Testis (tissue), 3 donors: ENCODE results near the gene PRKAR1B. TPM values are rescaled to one million over a fixed set of nuclear protein-coding genes. Genes with fewer than 3 reads are reported as not detected.

Experiments
- DNase-seq: peaks from one replicate; pipeline ENCODE4 v3.0.0-alpha.2; 2019
- H3K27ac ChIP-seq, 2 donors: fragments of 200-600 bp; sonication (generic); one replicate each; pipeline ENCODE4 v1.5.1; 2019
- H3K27me3 ChIP-seq: fragments of 200-600 bp; sonication (generic); one replicate; pipeline ENCODE4 v1.5.1; 2019
- H3K36me3 ChIP-seq: fragments of 200-600 bp; sonication (generic); one replicate; pipeline ENCODE4 v1.5.1; 2017; ENCODE audit warnings: low read depth; ENCODE audit errors: missing control alignments
- H3K4me1 ChIP-seq: fragments of 200-600 bp; sonication (generic); one replicate; pipeline ENCODE4 v1.5.1; 2019
- H3K4me3 ChIP-seq, 2 donors: fragments of 200-600 bp; sonication (generic); one replicate each; pipeline ENCODE4 v1.5.1; 2017 to 2019
- H3K9me3 ChIP-seq: fragments of 200-600 bp; sonication (generic); one replicate; pipeline ENCODE4 v1.5.1; 2017
- POLR2A ChIP-seq: fragments of 450-650 bp; IDR thresholded peaks from one replicate; pipeline ENCODE4 v1.6.1; 2017; ENCODE audit warnings: antibody characterized with exemption, mild to moderate bottlenecking, moderate library complexity
- WGBS, 2 donors: methylation state at CpG; one replicate each; pipeline ENCODE4 v1.1.5; 2018; 5-methylcytosine and 5-hydroxymethylcytosine counted together
- intact Hi-C: fragments of 100-400 bp; cut with DNase I; formaldehyde crosslinking; loops from one replicate; pipeline ENCODE4 v1.15.1; 2023; ENCODE audit warnings: low total_unique reads
- polyA plus RNA-seq: library from polyadenylated mRNA; stranded (reverse); fragments of 350-450 nt; fragmentation: Illumina TruSeq; extraction: RNeasy Lipid Tissue Mini Kit (QIAGEN cat#74804); gene quantifications from one replicate; pipeline ENCODE4 v1.2.3, GENCODE V29; 2014; ENCODE audit warnings: low read depth, low replicate concordance; ENCODE audit not compliant: insufficient read depth
- total RNA-seq, 2 donors: library from RNA; depleted of rRNA; stranded (reverse); fragments of >200 nt; gene quantifications; one replicate each; pipeline ENCODE4 v1.2.3, GENCODE V29; 2016
- TF ChIP-seq, protein P1 (sequence below), 3 experiments: fragments of 450-650 bp in 2 of 3; fragments of 200-600 bp in 1 of 3; sonication (generic) in 1 of 3; IDR thresholded peaks; one replicate each; pipeline ENCODE4 v1.5.1; 2016 to 2019; ENCODE audit warnings: antibody characterized with exemption in 3 of 3, mild to moderate bottlenecking in 2 of 3, moderate library complexity in 1 of 3

Gene PRKAR1B
- total and polyA plus RNA-seq, 3 donors from 2014 or later, result 27.8 to 35.7 (median 31.3) TPM

- TF ChIP-seq, protein P1, sequence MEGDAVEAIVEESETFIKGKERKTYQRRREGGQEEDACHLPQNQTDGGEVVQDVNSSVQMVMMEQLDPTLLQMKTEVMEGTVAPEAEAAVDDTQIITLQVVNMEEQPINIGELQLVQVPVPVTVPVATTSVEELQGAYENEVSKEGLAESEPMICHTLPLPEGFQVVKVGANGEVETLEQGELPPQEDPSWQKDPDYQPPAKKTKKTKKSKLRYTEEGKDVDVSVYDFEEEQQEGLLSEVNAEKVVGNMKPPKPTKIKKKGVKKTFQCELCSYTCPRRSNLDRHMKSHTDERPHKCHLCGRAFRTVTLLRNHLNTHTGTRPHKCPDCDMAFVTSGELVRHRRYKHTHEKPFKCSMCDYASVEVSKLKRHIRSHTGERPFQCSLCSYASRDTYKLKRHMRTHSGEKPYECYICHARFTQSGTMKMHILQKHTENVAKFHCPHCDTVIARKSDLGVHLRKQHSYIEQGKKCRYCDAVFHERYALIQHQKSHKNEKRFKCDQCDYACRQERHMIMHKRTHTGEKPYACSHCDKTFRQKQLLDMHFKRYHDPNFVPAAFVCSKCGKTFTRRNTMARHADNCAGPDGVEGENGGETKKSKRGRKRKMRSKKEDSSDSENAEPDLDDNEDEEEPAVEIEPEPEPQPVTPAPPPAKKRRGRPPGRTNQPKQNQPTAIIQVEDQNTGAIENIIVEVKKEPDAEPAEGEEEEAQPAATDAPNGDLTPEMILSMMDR (IDR thresholded peaks at IDR 0.05), result no peak
- no peak for TF ChIP-seq POLR2A
- Histone ChIP-seq H3K27me3 (no peaks in the 10 kb centered on the region), H3K4me3 (no peak overlapping the region), H3K9me3 (no peaks in the 10 kb centered on the region), H3K4me1 (no peaks in the 10 kb centered on the region), H3K36me3 (no peaks in the 10 kb centered on the region), H3K27ac (no peak overlapping the region)
- intact Hi-C loops, result no loop called here
- no peak for DNase-seq
Measured at GRCh38 chr7:620885-621284, 106.2 kb downstream of the PRKAR1B start.

DNA sequence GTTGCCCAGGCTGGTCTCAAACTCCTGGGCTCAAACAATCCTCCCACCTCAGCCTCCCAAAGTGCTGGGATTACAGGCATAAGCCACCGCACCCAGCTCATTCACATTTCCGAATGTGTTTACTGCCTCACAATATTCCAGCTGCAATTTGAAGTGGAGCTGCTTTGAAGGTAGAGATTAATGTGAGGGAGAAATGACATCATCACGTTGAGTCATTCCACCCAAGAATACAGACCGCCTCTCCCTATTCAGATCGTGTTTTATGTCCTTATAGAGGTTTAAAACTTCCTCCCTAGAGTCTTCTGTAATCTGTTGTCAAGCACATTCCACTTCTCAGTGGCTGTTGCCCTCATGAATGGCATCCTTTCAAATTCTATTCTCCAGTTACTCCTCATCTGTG is 107.0 kb downstream of the PRKAR1B start:
- DNase-seq, result no peak
- Histone ChIP-seq H3K9me3 (no peaks in the 10 kb centered on the region), H3K4me1 (no peaks in the 10 kb centered on the region), H3K27ac (no peak overlapping the region), H3K27me3 (no peaks in the 10 kb centered on the region), H3K4me3 (no peak overlapping the region), H3K36me3 (no peaks in the 10 kb centered on the region)
- intact Hi-C loops, result no loop called here
- WGBS, 2 donors, result 76 to 82% methylated on average over 5 of the region's 5 CpGs
- TF ChIP-seq, protein P1 (IDR thresholded peaks at IDR 0.05), result no peak
- no peak for TF ChIP-seq POLR2A

DNA sequence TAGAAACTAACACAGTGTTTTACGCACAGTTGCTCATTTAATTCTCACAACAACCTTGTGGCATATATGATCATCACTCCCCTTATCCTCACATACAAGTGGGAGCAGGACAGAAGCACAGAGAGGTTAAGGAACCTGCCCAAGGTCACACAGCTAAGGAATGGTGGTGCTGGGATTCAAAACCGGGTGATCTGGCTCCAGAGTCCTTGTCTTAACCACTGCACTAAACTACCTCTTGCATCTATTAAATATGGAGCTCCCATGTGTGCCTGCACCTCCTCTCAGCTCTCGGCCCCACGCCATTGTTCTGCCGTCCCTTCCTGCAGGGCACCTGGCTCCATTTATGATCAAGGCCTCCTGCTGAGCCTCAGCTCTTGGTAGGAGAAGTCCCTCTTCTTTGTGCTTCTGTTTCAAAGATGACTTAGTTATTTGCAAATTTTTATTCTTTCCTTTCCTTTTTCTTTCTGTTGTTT is 107.7 kb downstream of the PRKAR1B start:
- Histone ChIP-seq H3K4me3 (no peak overlapping the region), H3K27ac (no peak overlapping the region), H3K36me3 (no peaks in the 10 kb centered on the region), H3K4me1 (no peaks in the 10 kb centered on the region), H3K27me3 (no peaks in the 10 kb centered on the region), H3K9me3 (no peaks in the 10 kb centered on the region)
- TF ChIP-seq, protein P1 (IDR thresholded peaks at IDR 0.05), result no peak
- TF ChIP-seq POLR2A, result no peak
- WGBS, 2 donors, result 95 to 98% methylated on average over 5 of the region's 5 CpGs
- no peak for DNase-seq
- intact Hi-C loops, result no loop called here

GRCh38 chr7:618539-619367 is 108.3 kb downstream of the PRKAR1B start:
- no peaks in the 10 kb centered on the region for H3K27me3 ChIP-seq
- H3K4me1 ChIP-seq, result no peaks in the 10 kb centered on the region
- no peaks in the 10 kb centered on the region for H3K36me3 ChIP-seq
- no peak overlapping the region for H3K4me3 ChIP-seq
- no peaks in the 10 kb centered on the region for H3K9me3 ChIP-seq
- H3K27ac ChIP-seq, result no peak overlapping the region
- intact Hi-C loops, result no loop called here
- TF ChIP-seq, protein P1 (IDR thresholded peaks at IDR 0.05), result no peak
- DNase-seq, result no peak
- WGBS, 2 donors, result 88 to 89% methylated on average over 14 of the region's 14 CpGs
